ENCODE data around the gene NPPB.

NPPB gene

DNA sequence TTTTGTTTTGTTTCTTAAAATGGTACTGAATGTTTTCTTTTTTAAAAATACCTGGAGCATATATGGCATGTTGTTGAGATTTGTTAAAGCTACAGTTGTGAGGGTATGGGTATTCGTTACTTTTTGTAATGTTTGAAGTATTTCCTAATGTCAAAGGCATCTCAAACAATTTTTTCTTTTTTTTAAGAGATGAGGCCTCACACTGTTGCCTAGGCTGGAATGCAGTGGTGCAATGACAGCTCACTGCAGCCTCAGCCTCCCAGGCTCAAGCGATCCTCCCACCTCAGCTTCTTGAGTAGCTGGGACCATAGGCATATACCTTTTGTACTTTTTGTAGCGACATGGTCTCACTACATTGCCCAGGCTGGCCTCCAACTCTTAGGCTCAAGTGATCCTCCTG lies 36.7 kb downstream of the NPPB start:
- H3K27ac ChIP-seq (replicated peaks): no peak overlapping the region

DNA sequence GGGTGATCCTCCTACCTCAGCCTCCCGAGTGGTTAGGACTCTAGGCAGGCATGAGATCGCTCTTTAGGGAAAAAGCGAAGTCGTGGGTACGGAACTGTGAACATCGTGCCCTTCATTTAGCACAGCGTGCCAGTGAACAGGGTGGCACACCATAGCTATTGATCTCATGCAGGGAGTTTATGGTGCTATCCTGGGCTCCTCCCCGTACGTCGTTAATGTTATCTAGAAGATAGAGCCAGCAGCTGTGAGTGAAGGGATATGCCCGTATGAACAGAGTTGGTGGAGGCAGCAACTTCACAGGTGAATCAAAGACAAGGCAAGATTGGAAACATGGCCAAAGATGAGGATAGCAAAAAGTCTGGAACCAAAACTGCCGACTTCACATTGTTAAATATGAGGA lies 41.6 kb downstream of the NPPB start:
- H3K27me3 ChIP-seq (ENCODE audit: insufficient read depth, poor library complexity, severe bottlenecking): no peaks in the 10 kb centered on the region
- TF ChIP-seq, protein P1, sequence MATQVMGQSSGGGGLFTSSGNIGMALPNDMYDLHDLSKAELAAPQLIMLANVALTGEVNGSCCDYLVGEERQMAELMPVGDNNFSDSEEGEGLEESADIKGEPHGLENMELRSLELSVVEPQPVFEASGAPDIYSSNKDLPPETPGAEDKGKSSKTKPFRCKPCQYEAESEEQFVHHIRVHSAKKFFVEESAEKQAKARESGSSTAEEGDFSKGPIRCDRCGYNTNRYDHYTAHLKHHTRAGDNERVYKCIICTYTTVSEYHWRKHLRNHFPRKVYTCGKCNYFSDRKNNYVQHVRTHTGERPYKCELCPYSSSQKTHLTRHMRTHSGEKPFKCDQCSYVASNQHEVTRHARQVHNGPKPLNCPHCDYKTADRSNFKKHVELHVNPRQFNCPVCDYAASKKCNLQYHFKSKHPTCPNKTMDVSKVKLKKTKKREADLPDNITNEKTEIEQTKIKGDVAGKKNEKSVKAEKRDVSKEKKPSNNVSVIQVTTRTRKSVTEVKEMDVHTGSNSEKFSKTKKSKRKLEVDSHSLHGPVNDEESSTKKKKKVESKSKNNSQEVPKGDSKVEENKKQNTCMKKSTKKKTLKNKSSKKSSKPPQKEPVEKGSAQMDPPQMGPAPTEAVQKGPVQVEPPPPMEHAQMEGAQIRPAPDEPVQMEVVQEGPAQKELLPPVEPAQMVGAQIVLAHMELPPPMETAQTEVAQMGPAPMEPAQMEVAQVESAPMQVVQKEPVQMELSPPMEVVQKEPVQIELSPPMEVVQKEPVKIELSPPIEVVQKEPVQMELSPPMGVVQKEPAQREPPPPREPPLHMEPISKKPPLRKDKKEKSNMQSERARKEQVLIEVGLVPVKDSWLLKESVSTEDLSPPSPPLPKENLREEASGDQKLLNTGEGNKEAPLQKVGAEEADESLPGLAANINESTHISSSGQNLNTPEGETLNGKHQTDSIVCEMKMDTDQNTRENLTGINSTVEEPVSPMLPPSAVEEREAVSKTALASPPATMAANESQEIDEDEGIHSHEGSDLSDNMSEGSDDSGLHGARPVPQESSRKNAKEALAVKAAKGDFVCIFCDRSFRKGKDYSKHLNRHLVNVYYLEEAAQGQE (IDR thresholded peaks at IDR 0.05; ENCODE audit: insufficient replicate concordance, low read depth): no peak
- TF ChIP-seq POLR2AphosphoS5 (IDR thresholded peaks at IDR 0.05; ENCODE audit: low read depth) (no peak), GABPA (IDR thresholded peaks at IDR 0.05; ENCODE audit: low read depth) (no peak), SPI1 (IDR thresholded peaks at IDR 0.05; ENCODE audit: borderline replicate concordance, low read depth) (no peak)
- TF ChIP-seq, protein P2, sequence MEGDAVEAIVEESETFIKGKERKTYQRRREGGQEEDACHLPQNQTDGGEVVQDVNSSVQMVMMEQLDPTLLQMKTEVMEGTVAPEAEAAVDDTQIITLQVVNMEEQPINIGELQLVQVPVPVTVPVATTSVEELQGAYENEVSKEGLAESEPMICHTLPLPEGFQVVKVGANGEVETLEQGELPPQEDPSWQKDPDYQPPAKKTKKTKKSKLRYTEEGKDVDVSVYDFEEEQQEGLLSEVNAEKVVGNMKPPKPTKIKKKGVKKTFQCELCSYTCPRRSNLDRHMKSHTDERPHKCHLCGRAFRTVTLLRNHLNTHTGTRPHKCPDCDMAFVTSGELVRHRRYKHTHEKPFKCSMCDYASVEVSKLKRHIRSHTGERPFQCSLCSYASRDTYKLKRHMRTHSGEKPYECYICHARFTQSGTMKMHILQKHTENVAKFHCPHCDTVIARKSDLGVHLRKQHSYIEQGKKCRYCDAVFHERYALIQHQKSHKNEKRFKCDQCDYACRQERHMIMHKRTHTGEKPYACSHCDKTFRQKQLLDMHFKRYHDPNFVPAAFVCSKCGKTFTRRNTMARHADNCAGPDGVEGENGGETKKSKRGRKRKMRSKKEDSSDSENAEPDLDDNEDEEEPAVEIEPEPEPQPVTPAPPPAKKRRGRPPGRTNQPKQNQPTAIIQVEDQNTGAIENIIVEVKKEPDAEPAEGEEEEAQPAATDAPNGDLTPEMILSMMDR (IDR thresholded peaks at IDR 0.05; ENCODE audit: insufficient read depth, low read length): no peak
- no peak overlapping the region for H3K27ac ChIP-seq (replicated peaks)
- DNase-seq (ENCODE audit: low read depth in 1 of 2, low spot score in 1 of 2): no peak
- no peak overlapping the region for H3K4me3 ChIP-seq (replicated peaks; ENCODE audit: insufficient read depth, low read length)

More for the DNA sequence above, 36.7 kb downstream of the NPPB start:
- TF ChIP-seq SPI1 (IDR thresholded peaks at IDR 0.05; ENCODE audit: borderline replicate concordance, low read depth) (no peak), GABPA (IDR thresholded peaks at IDR 0.05; ENCODE audit: low read depth) (no peak), POLR2AphosphoS5 (IDR thresholded peaks at IDR 0.05; ENCODE audit: low read depth) (no peak)
- TF ChIP-seq, protein P1 (IDR thresholded peaks at IDR 0.05; ENCODE audit: insufficient replicate concordance, low read depth): no peak
- TF ChIP-seq, protein P2 (IDR thresholded peaks at IDR 0.05; ENCODE audit: insufficient read depth, low read length): no peak
- DNase-seq (ENCODE audit: low read depth in 1 of 2, low spot score in 1 of 2): no peak
- H3K27me3 ChIP-seq (ENCODE audit: insufficient read depth, poor library complexity, severe bottlenecking): no peaks in the 10 kb centered on the region
- no peak overlapping the region for H3K4me3 ChIP-seq (replicated peaks; ENCODE audit: insufficient read depth, low read length)

DNA sequence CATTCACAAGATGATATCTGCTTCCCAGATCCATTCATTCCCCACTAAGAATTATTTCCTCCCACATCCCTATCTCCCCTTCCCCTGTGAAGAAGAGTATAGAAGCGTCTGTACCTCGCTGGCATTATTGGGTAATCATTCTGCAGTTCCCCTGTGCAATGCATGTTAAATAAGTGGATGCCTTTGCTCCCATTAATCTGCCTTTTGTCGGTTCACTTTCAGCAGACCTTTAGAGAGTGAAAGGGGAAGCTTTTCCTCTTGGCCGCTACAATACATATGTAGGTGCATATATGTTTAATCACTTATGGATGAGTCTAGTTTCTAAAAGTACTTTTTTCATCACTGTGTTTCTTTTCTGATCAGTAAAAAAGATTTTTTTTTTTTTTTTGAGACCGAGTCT lies 45.7 kb downstream of the NPPB start:
- H3K27ac ChIP-seq (replicated peaks): no peak overlapping the region
- TF ChIP-seq POLR2AphosphoS5 (IDR thresholded peaks at IDR 0.05; ENCODE audit: low read depth) (no peak), SPI1 (IDR thresholded peaks at IDR 0.05; ENCODE audit: borderline replicate concordance, low read depth) (no peak), GABPA (IDR thresholded peaks at IDR 0.05; ENCODE audit: low read depth) (no peak)
- TF ChIP-seq, protein P2 (IDR thresholded peaks at IDR 0.05; ENCODE audit: insufficient read depth, low read length): no peak
- TF ChIP-seq, protein P1 (IDR thresholded peaks at IDR 0.05; ENCODE audit: insufficient replicate concordance, low read depth): no peak
- no peaks in the 10 kb centered on the region for H3K27me3 ChIP-seq (ENCODE audit: insufficient read depth, poor library complexity, severe bottlenecking)
- no peak overlapping the region for H3K4me3 ChIP-seq (replicated peaks; ENCODE audit: insufficient read depth, low read length)
- DNase-seq (ENCODE audit: low read depth in 1 of 2, low spot score in 1 of 2): peak in 1 of 2 experiments; percentile 14
